H1 (cell line): ENCODE measurements around the gene PCIF1. TPM values are rescaled to one million over a fixed set of nuclear protein-coding genes. Genes with fewer than 3 reads are reported as not detected.

ENCODE experiments used
- CTCF ChIA-PET: fragments of 300-600 bp; sonication (Branson Sonifier 250); formaldehyde crosslinking; loops from one replicate; lab custom pipeline; 2021; ENCODE audit not compliant: partially characterized antibody; lab: Charles Lee
- POLR2A ChIA-PET: fragments of 300-600 bp; sonication (Branson Sonifier 250); formaldehyde crosslinking; loops from one replicate; lab custom pipeline; 2021; ENCODE audit warnings: inconsistent platforms; ENCODE audit not compliant: partially characterized antibody; lab: Charles Lee
- DNase-seq, 2 experiments: peaks; one replicate each; pipeline versions ENCODE4 v3.0.0 to v3.0.0-alpha.2; 2010 to 2022; ENCODE audit warnings: low spot score in 2 of 2, low read depth in 1 of 2, mixed read lengths in 1 of 2
- FAIRE-seq: peaks from 2 replicates; lab custom pipeline; 2011; peaks lifted over from hg19 to GRCh38; lab: Jason Lieb, UNC
- H2AFZ ChIP-seq: 2 replicates; pipeline ENCODE4 v1.8.1; 2012; ENCODE audit warnings: low read length, inconsistent platforms
- H2AK5ac ChIP-seq: 2 replicates; pipeline ENCODE4 v1.6.1; 2013; ENCODE audit warnings: low read depth, low read length
- H2BK120ac ChIP-seq: replicated peaks from 2 replicates; pipeline ENCODE3; 2013; ENCODE audit warnings: low read depth, low read length, inconsistent platforms
- H2BK12ac ChIP-seq: 2 replicates; pipeline ENCODE4 v1.6.1; 2013; ENCODE audit warnings: low read depth, low read length
- H2BK15ac ChIP-seq: 2 replicates; pipeline ENCODE4 v1.6.1; 2013; ENCODE audit warnings: low read length
- H2BK20ac ChIP-seq: 2 replicates; pipeline ENCODE4 v1.6.1; 2013; ENCODE audit warnings: low read length
- H2BK5ac ChIP-seq: 2 replicates; pipeline ENCODE4 v1.6.1; 2013; ENCODE audit warnings: low read depth, low read length
- H3K14ac ChIP-seq: 2 replicates; pipeline ENCODE4 v1.6.1; 2013; ENCODE audit warnings: inconsistent platforms; ENCODE audit not compliant: insufficient read length
- H3K18ac ChIP-seq: 2 replicates; pipeline ENCODE4 v1.6.1; 2013; ENCODE audit warnings: low read length; ENCODE audit errors: extremely low read depth
- H3K23ac ChIP-seq: 2 replicates; pipeline ENCODE4 v1.6.1; 2013; ENCODE audit warnings: inconsistent platforms; ENCODE audit not compliant: insufficient read length
- H3K23me2 ChIP-seq: 2 replicates; pipeline ENCODE4 v1.6.1; 2013; ENCODE audit warnings: low read depth, low read length
- H3K27ac ChIP-seq: 2 replicates; pipeline ENCODE4 v1.6.1; 2011; ENCODE audit warnings: low read depth, low read length, inconsistent platforms
- H3K27me3 ChIP-seq, 4 experiments: replicated peaks in 1 of 4; 1 replicate in 1 of 4; 2 replicates in 3 of 4; pipeline versions ENCODE4 v1.6.1 to v1.8.1; 2011 to 2013; ENCODE audit warnings: low read length in 3 of 4, mild to moderate bottlenecking in 3 of 4, inconsistent platforms in 2 of 4, mixed read lengths in 2 of 4, moderate library complexity in 1 of 4; ENCODE audit not compliant: control insufficient read depth in 3 of 4, insufficient read depth in 3 of 4; ENCODE audit errors: extremely low read depth in 1 of 4
- H3K36me3 ChIP-seq, 4 experiments: 2 replicates each; pipeline versions ENCODE4 v1.6.1 to v1.8.1; 2011 to 2013; ENCODE audit warnings: mild to moderate bottlenecking in 4 of 4, low read length in 3 of 4, moderate library complexity in 2 of 4, control low read depth in 1 of 4, inconsistent platforms in 1 of 4; ENCODE audit not compliant: insufficient read depth in 4 of 4, control insufficient read depth in 2 of 4
- H3K4ac ChIP-seq: replicated peaks from 2 replicates; pipeline ENCODE3; 2013; ENCODE audit warnings: low read length, low read depth, mixed read lengths, inconsistent platforms; ENCODE audit not compliant: insufficient read length
- H3K4me1 ChIP-seq, 4 experiments: replicated peaks in 1 of 4; 1 replicate in 1 of 4; 2 replicates in 3 of 4; pipeline versions ENCODE4 v1.6.1 to v1.8.1; 2011 to 2013; ENCODE audit warnings: low read length in 3 of 4, inconsistent platforms in 2 of 4, mixed read lengths in 1 of 4; ENCODE audit not compliant: insufficient read depth in 4 of 4, control insufficient read depth in 3 of 4
- H3K4me2 ChIP-seq, 2 experiments: 2 replicates each; pipeline versions ENCODE4 v1.6.1 to v1.8.1; 2011 to 2013; ENCODE audit warnings: low read depth in 2 of 2, low read length in 2 of 2, control low read depth in 1 of 2, inconsistent platforms in 1 of 2, mild to moderate bottlenecking in 1 of 2; ENCODE audit not compliant: insufficient read depth in 1 of 2
- H3K4me3 ChIP-seq, 4 experiments: fragments of 200-600, 300-600 bp in 1 of 4; sonication (generic), shearing (Covaris generic), sonication (Bioruptor Twin) in 1 of 4; 2 replicates each; pipeline versions ENCODE4 v1.5.1 to v1.8.1; 2011 to 2016; ENCODE audit warnings: low read length in 4 of 4, low read depth in 3 of 4, control low read depth in 2 of 4, inconsistent platforms in 2 of 4, mild to moderate bottlenecking in 2 of 4, mixed read lengths in 1 of 4, moderate library complexity in 1 of 4; ENCODE audit not compliant: insufficient read depth in 2 of 4; ENCODE audit errors: extremely low read depth in 1 of 4
- H3K56ac ChIP-seq: replicated peaks from 2 replicates; pipeline ENCODE3; 2013; ENCODE audit warnings: low read depth, mild to moderate bottlenecking, mixed read lengths, low read length, inconsistent platforms; ENCODE audit not compliant: insufficient read length
- H3K79me1 ChIP-seq: 2 replicates; pipeline ENCODE4 v1.6.1; 2013; ENCODE audit warnings: low read depth, low read length, control low read depth
- H3K79me2 ChIP-seq, 2 experiments: 2 replicates each; pipeline versions ENCODE4 v1.6.1 to v1.8.1; 2012 to 2013; ENCODE audit warnings: low read length in 2 of 2, mild to moderate bottlenecking in 2 of 2, inconsistent platforms in 1 of 2; ENCODE audit not compliant: insufficient read depth in 2 of 2, control insufficient read depth in 1 of 2
- H3K9ac ChIP-seq, 4 experiments: replicated peaks in 1 of 4; 1 replicate in 1 of 4; 2 replicates in 3 of 4; pipeline versions ENCODE4 v1.6.1 to v1.8.1; 2011 to 2013; ENCODE audit warnings: low read depth in 3 of 4, low read length in 3 of 4, control low read depth in 2 of 4, mild to moderate bottlenecking in 2 of 4, moderate library complexity in 2 of 4, inconsistent platforms in 1 of 4; ENCODE audit errors: extremely low read depth in 1 of 4
- H3K9me3 ChIP-seq, 2 experiments: 2 replicates each; pipeline versions ENCODE4 v1.6.1 to v1.8.1; 2012 to 2013; ENCODE audit warnings: mild to moderate bottlenecking in 2 of 2, moderate library complexity in 2 of 2, control low read depth in 1 of 2, inconsistent platforms in 1 of 2, low read depth in 1 of 2, low read length in 1 of 2, mixed read lengths in 1 of 2; ENCODE audit not compliant: insufficient read depth in 2 of 2
- H4K20me1 ChIP-seq, 2 experiments: replicated peaks in 1 of 2; 2 replicates each; pipeline versions ENCODE3 to v1.8.1; 2011 to 2013; ENCODE audit warnings: inconsistent platforms in 2 of 2, low read length in 2 of 2, mild to moderate bottlenecking in 1 of 2; ENCODE audit not compliant: insufficient read depth in 2 of 2, control insufficient read depth in 1 of 2
- H4K5ac ChIP-seq: 2 replicates; pipeline ENCODE4 v1.6.1; 2013; ENCODE audit warnings: low read length, low read depth, mixed read lengths, inconsistent platforms; ENCODE audit not compliant: insufficient read length
- H4K8ac ChIP-seq: 2 replicates; pipeline ENCODE4 v1.8.0; 2013; ENCODE audit warnings: mild to moderate bottlenecking, moderate library complexity, low read length, inconsistent platforms; ENCODE audit not compliant: insufficient read depth; ENCODE audit errors: extremely low read depth
- H4K91ac ChIP-seq: replicated peaks from 2 replicates; pipeline ENCODE3; 2013; ENCODE audit warnings: low read length, mixed read lengths, inconsistent platforms; ENCODE audit not compliant: insufficient read length
- GABPA ChIP-seq: IDR thresholded peaks from 2 replicates; pipeline ENCODE4 v1.6.1; 2011; ENCODE audit warnings: mild to moderate bottlenecking, low read length, moderate library complexity, borderline replicate concordance; ENCODE audit not compliant: insufficient read depth
- WGBS, 2 experiments: shearing (Covaris generic) in 1 of 2; methylation state at CpG; one replicate each; pipeline versions ENCODE4 v1.1.6 to v1.1.7; 2013 to 2015; ENCODE audit warnings: low lambda C conversion rate in 2 of 2, mixed read lengths in 2 of 2, inconsistent platforms in 1 of 2, low coverage in 1 of 2, missing lambda C conversion rate in 1 of 2; ENCODE audit not compliant: insufficient replicate concordance in 2 of 2, insufficient coverage in 1 of 2, insufficient read length in 1 of 2; ENCODE audit errors: extremely low coverage in 1 of 2, missing lambda C conversion rate in 1 of 2; 5-methylcytosine and 5-hydroxymethylcytosine counted together
- polyA plus RNA-seq, 7 experiments: library from polyadenylated mRNA; depleted of rRNA in 3 of 7; stranded (reverse) in 5 of 7; unstranded in 2 of 7; fragments of >200 nt in 5 of 7; fragments of 200-250 nt in 2 of 7; gene quantifications; 1 replicate in 5 of 7; 2 replicates in 1 of 7; 4 replicates in 1 of 7; pipeline versions ENCODE4 v1.2.1 to v1.2.3, GENCODE V29; 2011 to 2013; ENCODE audit warnings: missing spikeins in 2 of 7, mixed read lengths in 2 of 7
- total RNA-seq: library from RNA; stranded (reverse); fragmentation: NEBNext Ultra II Directional; extraction: Animal tissue kit (Norgen Biotek cat#: 25700); gene quantifications from 2 replicates; pipeline ENCODE4 v1.2.1, GENCODE V29; 2021
- TF ChIP-seq, protein P1 (sequence below), 3 experiments: IDR thresholded peaks; 1 replicate in 2 of 3; 2 replicates in 1 of 3; pipeline versions ENCODE4 v1.5.1 to v1.6.1; 2011; ENCODE audit warnings: low read length in 3 of 3, mild to moderate bottlenecking in 3 of 3, inconsistent platforms in 2 of 3, low read depth in 1 of 3, moderate library complexity in 1 of 3; ENCODE audit not compliant: insufficient read depth in 1 of 3; ENCODE audit errors: control extremely low read depth in 1 of 3

Gene PCIF1
- total and polyA plus RNA-seq, 2 of the 8 experiments (the other 6 are each of a cell fraction or from before 2014, with no cell fraction given), result 30.3 to 30.6 TPM

GRCh38 chr20:45897289-45897688, 37.2 kb upstream of the PCIF1 start:
- 89% methylated on average over 2 of the region's 2 CpGs; no CpG with 5 or more reads in 1 of the 2 experiments for WGBS, 2 experiments
- CTCF ChIA-PET, result interaction anchor here (0.8 kb wide), 1 partner anchor 73 kb away, joined by 4 read pairs; no protein-coding TSS in a partner anchor
- no peak for DNase-seq
- TF ChIP-seq GABPA, result no peak
- TF ChIP-seq, protein P1, sequence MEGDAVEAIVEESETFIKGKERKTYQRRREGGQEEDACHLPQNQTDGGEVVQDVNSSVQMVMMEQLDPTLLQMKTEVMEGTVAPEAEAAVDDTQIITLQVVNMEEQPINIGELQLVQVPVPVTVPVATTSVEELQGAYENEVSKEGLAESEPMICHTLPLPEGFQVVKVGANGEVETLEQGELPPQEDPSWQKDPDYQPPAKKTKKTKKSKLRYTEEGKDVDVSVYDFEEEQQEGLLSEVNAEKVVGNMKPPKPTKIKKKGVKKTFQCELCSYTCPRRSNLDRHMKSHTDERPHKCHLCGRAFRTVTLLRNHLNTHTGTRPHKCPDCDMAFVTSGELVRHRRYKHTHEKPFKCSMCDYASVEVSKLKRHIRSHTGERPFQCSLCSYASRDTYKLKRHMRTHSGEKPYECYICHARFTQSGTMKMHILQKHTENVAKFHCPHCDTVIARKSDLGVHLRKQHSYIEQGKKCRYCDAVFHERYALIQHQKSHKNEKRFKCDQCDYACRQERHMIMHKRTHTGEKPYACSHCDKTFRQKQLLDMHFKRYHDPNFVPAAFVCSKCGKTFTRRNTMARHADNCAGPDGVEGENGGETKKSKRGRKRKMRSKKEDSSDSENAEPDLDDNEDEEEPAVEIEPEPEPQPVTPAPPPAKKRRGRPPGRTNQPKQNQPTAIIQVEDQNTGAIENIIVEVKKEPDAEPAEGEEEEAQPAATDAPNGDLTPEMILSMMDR (IDR thresholded peaks at IDR 0.05; ENCODE audit: control extremely low read depth in 1 of 3, insufficient read depth in 1 of 3, low read depth in 1 of 3, low read length in 3 of 3), result no peak

More at GRCh38 chr20:45897289-45897688, 37.2 kb upstream of the PCIF1 start:
- H3K27ac ChIP-seq, result no peak overlapping the region
- H2BK5ac ChIP-seq, result no peak overlapping the region
- POLR2A ChIA-PET, result interaction anchor here (0.7 to 11.2 kb wide), 13 partner anchors 11 to 73 kb away, joined by 3 to 172 read pairs (median 5); partner anchors contain the start of genes PCIF1 and PLTP
- no peak overlapping the region for H3K4me3 ChIP-seq
- no peak overlapping the region for H2AK5ac ChIP-seq
- H4K91ac ChIP-seq, result no peak overlapping the region
- no peak overlapping the region for H3K14ac ChIP-seq
- no peak overlapping the region for H2BK20ac ChIP-seq
- no peak overlapping the region for H2AFZ ChIP-seq
- peaks cover 0 to 14% of the 10 kb centered on the region in 2 experiments for H4K20me1 ChIP-seq
- no peak overlapping the region for H3K4me2 ChIP-seq
- no peak overlapping the region for H2BK12ac ChIP-seq
- H3K56ac ChIP-seq, result no peak overlapping the region
- no peak for FAIRE-seq
- H3K79me2 ChIP-seq, result no peaks in the 10 kb centered on the region
- H2BK120ac ChIP-seq, result no peak overlapping the region
- peaks cover 15 to 48% (median 42%) of the 10 kb centered on the region in 4 experiments for H3K36me3 ChIP-seq
- H3K4ac ChIP-seq, result no peak overlapping the region
- no peak overlapping the region for H2BK15ac ChIP-seq
- H3K9me3 ChIP-seq, result no peaks in the 10 kb centered on the region
- no peaks in the 10 kb centered on the region for H3K23me2 ChIP-seq
- H3K23ac ChIP-seq, result no peak overlapping the region
- no peaks in the 10 kb centered on the region for H3K4me1 ChIP-seq
- H4K8ac ChIP-seq, result no peak overlapping the region
- no peaks in the 10 kb centered on the region for H3K79me1 ChIP-seq
- H3K18ac ChIP-seq, result no peak overlapping the region
- no peak overlapping the region for H4K5ac ChIP-seq
- no peaks in the 10 kb centered on the region for H3K27me3 ChIP-seq
- H3K9ac ChIP-seq, result no peak overlapping the region
